ENCODE measurements around the gene C2orf66. TPM values are rescaled to one million over a fixed set of nuclear protein-coding genes. Genes with fewer than 3 reads are reported as not detected.

Gene C2orf66
- total and polyA plus RNA-seq, 2 experiments from 2014 or later: 0.07 TPM; not detected in 1

DNA sequence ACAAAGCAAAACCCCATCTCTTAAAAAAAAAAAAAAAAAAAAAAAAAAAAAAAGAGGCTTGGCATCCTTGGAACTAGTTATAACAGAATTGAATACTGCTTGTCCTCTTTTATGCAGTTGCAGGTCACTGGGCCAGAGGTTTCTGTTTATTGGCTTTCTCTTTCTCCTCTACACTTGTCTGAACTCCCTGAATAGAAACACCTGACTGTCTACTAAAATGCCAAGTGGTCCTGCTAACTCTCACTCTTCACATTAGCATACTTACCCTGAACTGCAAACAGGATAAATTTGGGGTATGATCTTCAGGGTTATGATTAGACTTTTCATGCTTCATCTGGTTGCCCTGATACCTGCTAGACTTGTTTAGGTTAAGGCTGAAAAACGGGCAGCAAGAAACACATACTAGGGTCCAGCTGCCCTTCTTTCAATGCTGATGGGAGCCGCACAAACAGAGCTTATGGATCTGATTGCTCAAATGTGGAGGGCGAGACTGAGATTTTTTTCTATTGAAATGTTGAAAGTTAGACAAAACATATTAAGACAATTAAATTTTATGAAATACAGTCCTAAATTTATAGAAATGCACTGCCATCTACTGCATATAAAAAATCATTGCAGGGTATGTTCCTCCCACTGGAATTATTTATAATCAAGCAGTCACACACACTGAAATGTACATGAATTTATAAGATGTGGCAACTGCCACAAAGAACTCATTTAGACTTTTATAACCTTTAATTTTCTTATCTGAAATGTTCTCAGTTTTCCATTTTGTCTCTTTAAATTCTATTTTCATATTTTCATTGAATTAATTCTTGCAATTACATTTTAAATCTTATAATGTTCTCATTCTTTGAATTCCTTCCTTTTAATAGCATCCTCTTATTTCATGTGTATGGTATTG is 50.4 kb downstream of the C2orf66 start:
- Histone ChIP-seq H3K4me1 (ENCODE audit: insufficient read depth) (no peaks in the 10 kb centered on the region), H3K4me2 (no peak overlapping the region), H3K27me3 (no peaks in the 10 kb centered on the region), H3K36me3 (replicated peaks; ENCODE audit: insufficient read depth, low read depth) (no peaks in the 10 kb centered on the region), H3K4me3 (no peak overlapping the region), H3K9me2 (replicated peaks; ENCODE audit: insufficient read depth) (no peaks in the 10 kb centered on the region), H3K79me2 (no peaks in the 10 kb centered on the region), H3K27ac (no peak overlapping the region), H2AFZ (no peak overlapping the region), H3K9me3 (ENCODE audit: low read depth) (no peaks in the 10 kb centered on the region), H4K20me1 (ENCODE audit: insufficient read depth, poor library complexity, severe bottlenecking) (no peaks in the 10 kb centered on the region)
- TF ChIP-seq, protein P1, sequence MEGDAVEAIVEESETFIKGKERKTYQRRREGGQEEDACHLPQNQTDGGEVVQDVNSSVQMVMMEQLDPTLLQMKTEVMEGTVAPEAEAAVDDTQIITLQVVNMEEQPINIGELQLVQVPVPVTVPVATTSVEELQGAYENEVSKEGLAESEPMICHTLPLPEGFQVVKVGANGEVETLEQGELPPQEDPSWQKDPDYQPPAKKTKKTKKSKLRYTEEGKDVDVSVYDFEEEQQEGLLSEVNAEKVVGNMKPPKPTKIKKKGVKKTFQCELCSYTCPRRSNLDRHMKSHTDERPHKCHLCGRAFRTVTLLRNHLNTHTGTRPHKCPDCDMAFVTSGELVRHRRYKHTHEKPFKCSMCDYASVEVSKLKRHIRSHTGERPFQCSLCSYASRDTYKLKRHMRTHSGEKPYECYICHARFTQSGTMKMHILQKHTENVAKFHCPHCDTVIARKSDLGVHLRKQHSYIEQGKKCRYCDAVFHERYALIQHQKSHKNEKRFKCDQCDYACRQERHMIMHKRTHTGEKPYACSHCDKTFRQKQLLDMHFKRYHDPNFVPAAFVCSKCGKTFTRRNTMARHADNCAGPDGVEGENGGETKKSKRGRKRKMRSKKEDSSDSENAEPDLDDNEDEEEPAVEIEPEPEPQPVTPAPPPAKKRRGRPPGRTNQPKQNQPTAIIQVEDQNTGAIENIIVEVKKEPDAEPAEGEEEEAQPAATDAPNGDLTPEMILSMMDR (IDR thresholded peaks at IDR 0.05; ENCODE audit: poor library complexity): peak; percentile 51
- no peak for TF ChIP-seq EZH2phosphoT487 (IDR thresholded peaks at IDR 0.05; ENCODE audit: low read depth, severe bottlenecking, unreplicated experiment)
- no peak for DNase-seq (ENCODE audit: low spot score)
- WGBS (ENCODE audit: low lambda C conversion rate, missing lambda C conversion rate): 90% methylated on average over 3 of the region's 3 CpGs

Small RNAs within 50 kb of the gene (small RNA-seq; reads per million reads assigned to genes)
- not detected for gene AC012486.1

Other genes with a start within 250 kb of the C2orf66 start
- gene HECW2, start 215.8 kb downstream of the C2orf66 start, total RNA-seq: 2.4 and 2.6 TPM in 2 replicates
- gene HECW2, start 215.8 kb downstream of the C2orf66 start, polyA plus RNA-seq: 0.33 and 1.6 TPM in 2 replicates
- gene CCDC150, start 169.6 kb downstream of the C2orf66 start, total RNA-seq: 5.5 and 6.2 TPM in 2 replicates
- 5.5 and 6.6 TPM in 2 replicates for gene CCDC150, start 169.6 kb downstream of the C2orf66 start, polyA plus RNA-seq
- gene GTF3C3, start 9.7 kb downstream of the C2orf66 start, total RNA-seq: 34.2 and 36.9 TPM in 2 replicates
- 15.4 and 19.8 TPM in 2 replicates for gene GTF3C3, start 9.7 kb downstream of the C2orf66 start, polyA plus RNA-seq
- 15.3 and 23.5 TPM in 2 replicates for gene PGAP1, start 117.4 kb upstream of the C2orf66 start, total RNA-seq
- 2.6 and 5.9 TPM in 2 replicates for gene PGAP1, start 117.4 kb upstream of the C2orf66 start, polyA plus RNA-seq

Measured in hepatocyte (in vitro differentiated cells).